ENCODE measurements around the gene FCN3. TPM values are rescaled to one million over a fixed set of nuclear protein-coding genes. Genes with fewer than 3 reads are reported as not detected.

Gene FCN3
- polyA plus RNA-seq, 2 of the 4 experiments (the other 2 are of a cell fraction), result not detected

DNA sequence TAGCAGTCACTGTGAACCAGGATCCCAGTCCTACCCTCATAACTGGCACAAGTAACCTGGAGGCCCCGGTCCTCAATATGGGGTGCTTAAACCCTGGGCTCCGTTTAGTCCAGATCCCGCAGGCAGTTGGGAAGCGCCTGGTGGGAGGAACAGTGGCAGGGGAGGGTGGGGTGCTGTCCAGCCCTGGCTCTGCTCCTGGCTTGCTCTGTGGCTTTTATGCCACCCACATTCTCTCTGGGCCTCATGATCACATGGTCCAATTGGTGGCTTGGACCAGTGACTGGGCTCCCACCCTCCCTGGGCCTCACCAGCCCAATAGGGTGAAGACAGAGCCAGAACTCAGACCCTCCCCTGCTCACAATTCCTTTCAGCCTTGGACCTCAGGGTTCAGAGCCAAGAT is 5.6 kb upstream of the FCN3 start:
- DNase-seq (ENCODE audit: low read depth in 1 of 2, low spot score in 1 of 2), result no peak
- ChIA-PET POLR2A (no interaction called here), CTCF (interaction anchor here (1.9 to 2.1 kb wide), 2 partner anchors 15 to 226 kb away, joined by 5 to 7 read pairs; no protein-coding TSS in a partner anchor)
- no peak overlapping the region for H3K27ac ChIP-seq
- H3K9me3 ChIP-seq, result no peaks in the 10 kb centered on the region
- TF ChIP-seq HDAC2 (IDR thresholded peaks at IDR 0.05) (no peak), ZSCAN20 (CRISPR knock-in tag; IDR thresholded peaks at IDR 0.05) (no peak), RFX5 (IDR thresholded peaks at IDR 0.05) (no peak), PHF8 (IDR thresholded peaks at IDR 0.05; ENCODE audit: borderline replicate concordance, low read depth) (no peak), SREBF2 (IDR thresholded peaks at IDR 0.05) (no peak), CHD2 (IDR thresholded peaks at IDR 0.05; ENCODE audit: low read length, partially characterized antibody) (no peak), RARB (CRISPR knock-in tag; IDR thresholded peaks at IDR 0.05) (no peak), ZC3H11A (IDR thresholded peaks at IDR 0.05) (no peak), FOSL2 (IDR thresholded peaks at IDR 0.05) (no peak), FOSL2 (CRISPR knock-in tag; IDR thresholded peaks at IDR 0.05) (no peak), CBX2 (IDR thresholded peaks at IDR 0.05; ENCODE audit: borderline replicate concordance, low read depth) (no peak), BHLHE40 (IDR thresholded peaks at IDR 0.05; ENCODE audit: low read depth, low read length) (no peak), MAFK (IDR thresholded peaks at IDR 0.05; ENCODE audit: partially characterized antibody) (no peak), ESRRA (IDR thresholded peaks at IDR 0.05; ENCODE audit: borderline replicate concordance, low read length) (no peak), POLR2AphosphoS2 (conservative IDR thresholded peaks at IDR 0.05; ENCODE audit: low read length) (no peak), JUNB (IDR thresholded peaks at IDR 0.05) (no peak), EP300 (IDR thresholded peaks at IDR 0.05) (no peak), RCOR1 (IDR thresholded peaks at IDR 0.05; ENCODE audit: low read depth, low read length) (no peak)
- TF ChIP-seq, protein P1, sequence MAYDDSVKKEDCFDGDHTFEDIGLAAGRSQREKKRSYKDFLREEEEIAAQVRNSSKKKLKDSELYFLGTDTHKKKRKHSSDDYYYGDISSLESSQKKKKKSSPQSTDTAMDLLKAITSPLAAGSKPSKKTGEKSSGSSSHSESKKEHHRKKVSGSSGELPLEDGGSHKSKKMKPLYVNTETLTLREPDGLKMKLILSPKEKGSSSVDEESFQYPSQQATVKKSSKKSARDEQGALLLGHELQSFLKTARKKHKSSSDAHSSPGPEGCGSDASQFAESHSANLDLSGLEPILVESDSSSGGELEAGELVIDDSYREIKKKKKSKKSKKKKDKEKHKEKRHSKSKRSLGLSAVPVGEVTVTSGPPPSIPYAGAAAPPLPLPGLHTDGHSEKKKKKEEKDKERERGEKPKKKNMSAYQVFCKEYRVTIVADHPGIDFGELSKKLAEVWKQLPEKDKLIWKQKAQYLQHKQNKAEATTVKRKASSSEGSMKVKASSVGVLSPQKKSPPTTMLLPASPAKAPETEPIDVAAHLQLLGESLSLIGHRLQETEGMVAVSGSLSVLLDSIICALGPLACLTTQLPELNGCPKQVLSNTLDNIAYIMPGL (CRISPR knock-in tag; IDR thresholded peaks at IDR 0.05; ENCODE audit: borderline replicate concordance), result no peak
- TF ChIP-seq, protein P2, sequence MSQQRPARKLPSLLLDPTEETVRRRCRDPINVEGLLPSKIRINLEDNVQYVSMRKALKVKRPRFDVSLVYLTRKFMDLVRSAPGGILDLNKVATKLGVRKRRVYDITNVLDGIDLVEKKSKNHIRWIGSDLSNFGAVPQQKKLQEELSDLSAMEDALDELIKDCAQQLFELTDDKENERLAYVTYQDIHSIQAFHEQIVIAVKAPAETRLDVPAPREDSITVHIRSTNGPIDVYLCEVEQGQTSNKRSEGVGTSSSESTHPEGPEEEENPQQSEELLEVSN (IDR thresholded peaks at IDR 0.05; ENCODE audit: borderline replicate concordance, low read depth), result no peak
- TF ChIP-seq, protein P3, sequence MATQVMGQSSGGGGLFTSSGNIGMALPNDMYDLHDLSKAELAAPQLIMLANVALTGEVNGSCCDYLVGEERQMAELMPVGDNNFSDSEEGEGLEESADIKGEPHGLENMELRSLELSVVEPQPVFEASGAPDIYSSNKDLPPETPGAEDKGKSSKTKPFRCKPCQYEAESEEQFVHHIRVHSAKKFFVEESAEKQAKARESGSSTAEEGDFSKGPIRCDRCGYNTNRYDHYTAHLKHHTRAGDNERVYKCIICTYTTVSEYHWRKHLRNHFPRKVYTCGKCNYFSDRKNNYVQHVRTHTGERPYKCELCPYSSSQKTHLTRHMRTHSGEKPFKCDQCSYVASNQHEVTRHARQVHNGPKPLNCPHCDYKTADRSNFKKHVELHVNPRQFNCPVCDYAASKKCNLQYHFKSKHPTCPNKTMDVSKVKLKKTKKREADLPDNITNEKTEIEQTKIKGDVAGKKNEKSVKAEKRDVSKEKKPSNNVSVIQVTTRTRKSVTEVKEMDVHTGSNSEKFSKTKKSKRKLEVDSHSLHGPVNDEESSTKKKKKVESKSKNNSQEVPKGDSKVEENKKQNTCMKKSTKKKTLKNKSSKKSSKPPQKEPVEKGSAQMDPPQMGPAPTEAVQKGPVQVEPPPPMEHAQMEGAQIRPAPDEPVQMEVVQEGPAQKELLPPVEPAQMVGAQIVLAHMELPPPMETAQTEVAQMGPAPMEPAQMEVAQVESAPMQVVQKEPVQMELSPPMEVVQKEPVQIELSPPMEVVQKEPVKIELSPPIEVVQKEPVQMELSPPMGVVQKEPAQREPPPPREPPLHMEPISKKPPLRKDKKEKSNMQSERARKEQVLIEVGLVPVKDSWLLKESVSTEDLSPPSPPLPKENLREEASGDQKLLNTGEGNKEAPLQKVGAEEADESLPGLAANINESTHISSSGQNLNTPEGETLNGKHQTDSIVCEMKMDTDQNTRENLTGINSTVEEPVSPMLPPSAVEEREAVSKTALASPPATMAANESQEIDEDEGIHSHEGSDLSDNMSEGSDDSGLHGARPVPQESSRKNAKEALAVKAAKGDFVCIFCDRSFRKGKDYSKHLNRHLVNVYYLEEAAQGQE (IDR thresholded peaks at IDR 0.05), result no peak
- ATAC-seq, result no peak; a peak in 1 of 6 replicates
- no peak for FAIRE-seq
- no peaks in the 10 kb centered on the region for H3K4me1 ChIP-seq
- no peak overlapping the region for H3K4me2 ChIP-seq
- no peak overlapping the region for H3K4me3 ChIP-seq
- 100% methylated on average over 4 of the region's 4 CpGs for WGBS (ENCODE audit: missing lambda C conversion rate)

DNA sequence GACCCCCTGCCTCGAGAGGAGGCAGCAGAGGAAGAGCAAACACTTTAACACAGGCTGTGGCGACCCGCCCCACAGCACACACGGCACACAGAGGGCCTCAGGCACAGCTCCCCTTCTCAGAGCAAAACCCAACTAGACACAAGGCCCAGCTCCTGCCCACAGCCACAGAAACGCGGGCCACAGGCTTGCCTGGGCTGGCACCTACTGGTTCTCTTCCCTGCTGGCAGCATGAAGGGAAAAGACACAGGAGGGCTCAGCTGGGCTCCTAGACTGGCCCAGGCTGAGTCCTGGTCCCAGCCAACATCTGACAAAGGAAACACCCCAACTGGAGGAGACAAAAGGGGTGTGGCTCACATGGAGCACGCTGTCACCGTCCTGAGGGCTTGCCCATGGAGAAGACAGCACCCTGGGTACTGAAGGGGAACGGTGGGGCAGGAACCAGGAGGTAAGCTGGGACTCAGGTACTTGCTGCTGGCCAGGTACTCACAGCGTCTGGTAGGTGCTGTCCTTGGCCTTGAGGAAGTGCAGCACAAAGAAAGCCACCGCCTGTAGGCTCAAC is 5.0 kb upstream of the FCN3 start:
- WGBS (ENCODE audit: missing lambda C conversion rate), result 78% methylated on average over 2 of the region's 11 CpGs
- ChIA-PET CTCF (interaction anchor here (0.8 to 1.9 kb wide), 3 partner anchors 11 to 16 kb away, joined by 3 to 5 read pairs (median 3); partner anchors contain the start of gene MAP3K6), POLR2A (interaction anchor here (0.6 kb wide), 1 partner anchor 189 kb away, joined by 3 read pairs; no protein-coding TSS in a partner anchor)
- Histone ChIP-seq H3K4me2 (no peak overlapping the region), H3K4me3 (no peak overlapping the region), H3K27ac (no peak overlapping the region), H3K9me3 (no peaks in the 10 kb centered on the region), H3K4me1 (no peaks in the 10 kb centered on the region)
- TF ChIP-seq JUNB (IDR thresholded peaks at IDR 0.05), result no peak
- TF ChIP-seq, protein P4, sequence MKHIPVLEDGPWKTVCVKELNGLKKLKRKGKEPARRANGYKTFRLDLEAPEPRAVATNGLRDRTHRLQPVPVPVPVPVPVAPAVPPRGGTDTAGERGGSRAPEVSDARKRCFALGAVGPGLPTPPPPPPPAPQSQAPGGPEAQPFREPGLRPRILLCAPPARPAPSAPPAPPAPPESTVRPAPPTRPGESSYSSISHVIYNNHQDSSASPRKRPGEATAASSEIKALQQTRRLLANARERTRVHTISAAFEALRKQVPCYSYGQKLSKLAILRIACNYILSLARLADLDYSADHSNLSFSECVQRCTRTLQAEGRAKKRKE (CRISPR knock-in tag; IDR thresholded peaks at IDR 0.05; ENCODE audit: low read depth), result no peak
- FAIRE-seq (no peak), ATAC-seq (no peak; a peak in 1 of 6 replicates), DNase-seq (ENCODE audit: low read depth in 1 of 2, low spot score in 1 of 2) (no peak)

Measured in A549 (cell line).